ENCODE data around the gene ARRDC1. TPM values are rescaled to one million over a fixed set of nuclear protein-coding genes. Genes with fewer than 3 reads are reported as not detected.

The ARRDC1 gene
- total and polyA plus RNA-seq, 9 of the 15 experiments (the other 6 are each of a cell fraction or from before 2014, with no cell fraction given), result 0.21 to 45.3 (median 18.6) TPM

GRCh38 chr9:137590469-137591383 is 14.8 kb upstream of the ARRDC1 start, which contains the start of gene ZMYND19 (continued):
- TF ChIP-seq ZBTB1 (CRISPR knock-in tag; IDR thresholded peaks at IDR 0.05; ENCODE audit: borderline replicate concordance, low read depth) (no peak), ATF4 (CRISPR knock-in tag; IDR thresholded peaks at IDR 0.05) (no peak), FOXJ2 (tag; IDR thresholded peaks at IDR 0.05) (no peak), NR1H2 (CRISPR knock-in tag; IDR thresholded peaks at IDR 0.05) (no peak), CTCFL (IDR thresholded peaks at IDR 0.05; ENCODE audit: borderline replicate concordance, insufficient read depth, low read depth, low read length, poor library complexity, severe bottlenecking) (no peak), NCOA4 (IDR thresholded peaks at IDR 0.05; ENCODE audit: partially characterized antibody) (no peak), ZNF707 (CRISPR knock-in tag; conservative IDR thresholded peaks at IDR 0.05) (no peak), ZNF512 (tag; IDR thresholded peaks at IDR 0.05) (no peak), MTA2 (IDR thresholded peaks at IDR 0.05; ENCODE audit: low read depth) (no peak), MAZ (CRISPR knock-in tag; conservative IDR thresholded peaks at IDR 0.05 in 1 of 2, IDR thresholded peaks at IDR 0.05 in 1 of 2) (peak; percentile 41 to 63), ETV5 (CRISPR knock-in tag; IDR thresholded peaks at IDR 0.05; ENCODE audit: low read depth) (0 out of 2 replicates have a peak, but pooled peaks have one; percentile 25), FOXJ3 (CRISPR knock-in tag; IDR thresholded peaks at IDR 0.05) (no peak), ZNF165 (CRISPR knock-in tag; IDR thresholded peaks at IDR 0.05; ENCODE audit: borderline replicate concordance) (no peak), RFX7 (CRISPR knock-in tag; IDR thresholded peaks at IDR 0.05) (no peak), CBX8 (IDR thresholded peaks at IDR 0.05; ENCODE audit: borderline replicate concordance, extremely low read depth, low read depth, low read length, poor library complexity, severe bottlenecking) (no peak), E2F6 (IDR thresholded peaks at IDR 0.05; ENCODE audit: borderline replicate concordance in 1 of 2, extremely low read depth in 1 of 2, insufficient read depth in 1 of 2, insufficient read length in 1 of 2, low read depth in 1 of 2, low read length in 1 of 2, poor library complexity in 1 of 2, severe bottlenecking in 1 of 2) (peak in 1 of 2 experiments; percentile 48)
- TF ChIP-seq, protein P1, sequence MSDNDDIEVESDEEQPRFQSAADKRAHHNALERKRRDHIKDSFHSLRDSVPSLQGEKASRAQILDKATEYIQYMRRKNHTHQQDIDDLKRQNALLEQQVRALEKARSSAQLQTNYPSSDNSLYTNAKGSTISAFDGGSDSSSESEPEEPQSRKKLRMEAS (CRISPR knock-in tag; IDR thresholded peaks at IDR 0.05), result peak; percentile 44

All from K562 (cell line).